Gastroesophageal sphincter (tissue), 4 donors: ENCODE data around the gene YPEL1. TPM values are rescaled to one million over a fixed set of nuclear protein-coding genes. Genes with fewer than 3 reads are reported as not detected.

Experiments used
- ATAC-seq: fragments of 150-250 bp; one replicate; pipeline ENCODE4 v1.9.1; 2016; ENCODE audit warnings: mild to moderate bottlenecking, moderate library complexity
- H3K27ac ChIP-seq, 4 donors: fragments of 200-600 bp; sonication (generic) in 3 of 4; 1 replicate in 3 of 4; 2 replicates in 1 of 4; pipeline ENCODE4 v1.5.1; 2016 to 2019
- H3K27me3 ChIP-seq: fragments of 200-600 bp; sonication (generic); one replicate; pipeline ENCODE4 v1.5.1; 2019
- H3K36me3 ChIP-seq, 2 donors: fragments of 200-600 bp; sonication (generic); one replicate each; pipeline ENCODE4 v1.5.1; 2019; ENCODE audit warnings: control low read depth in 1 of 2
- H3K4me1 ChIP-seq, 3 donors: fragments of 200-600 bp; sonication (generic); 1 replicate in 2 of 3; 2 replicates in 1 of 3; pipeline ENCODE4 v1.5.1; 2016 to 2019; ENCODE audit warnings: control low read depth in 2 of 3
- H3K4me3 ChIP-seq, 2 donors: fragments of 200-600 bp; sonication (generic); one replicate each; pipeline ENCODE4 v1.5.1; 2019; ENCODE audit warnings: mild to moderate bottlenecking in 1 of 2, moderate library complexity in 1 of 2
- H3K9me3 ChIP-seq, 3 donors: fragments of 200-600 bp; sonication (generic); one replicate each; pipeline ENCODE4 v1.5.1; 2017 to 2019; ENCODE audit warnings: control low read depth in 2 of 3
- CTCF ChIP-seq, 4 experiments: fragments of 200-600 bp in 2 of 4; fragments of 450-650 bp in 2 of 4; sonication (generic) in 1 of 4; IDR thresholded peaks; one replicate each; pipeline ENCODE4 v1.5.1; 2017 to 2019; ENCODE audit warnings: antibody characterized with exemption in 4 of 4, mild to moderate bottlenecking in 2 of 4, moderate library complexity in 2 of 4
- EP300 ChIP-seq: sonication (generic); formaldehyde crosslinking; IDR thresholded peaks from one replicate; pipeline ENCODE4 v1.6.1; 2017; ENCODE audit warnings: antibody characterized with exemption, mild to moderate bottlenecking
- POLR2A ChIP-seq, 2 donors: fragments of 450-650 bp; IDR thresholded peaks; one replicate each; pipeline ENCODE4 v1.6.1; 2017; ENCODE audit warnings: antibody characterized with exemption in 2 of 2, mild to moderate bottlenecking in 2 of 2, moderate library complexity in 1 of 2
- POLR2AphosphoS5 ChIP-seq: sonication (generic); formaldehyde crosslinking; IDR thresholded peaks from one replicate; pipeline ENCODE4 v1.6.1; 2017; ENCODE audit warnings: antibody characterized with exemption
- WGBS, 2 donors: methylation state at CpG; one replicate each; pipeline ENCODE4 v1.1.5; 2018; ENCODE audit warnings: low coverage in 1 of 2; 5-methylcytosine and 5-hydroxymethylcytosine counted together
- total RNA-seq, 4 donors: library from RNA; depleted of rRNA; stranded (reverse); fragments of >200 nt; gene quantifications; one replicate each; pipeline ENCODE4 v1.1.0, GENCODE V29; 2016

The YPEL1 gene
- total RNA-seq, 4 donors from 2014 or later = 11.6 to 23.1 (median 15.8) TPM

- Histone ChIP-seq H3K27me3 (no peaks in the 10 kb centered on the region), H3K9me3 (no peaks in the 10 kb centered on the region), H3K27ac (no peak overlapping the region), H3K36me3 (peaks cover 0 to 97% of the 10 kb centered on the region in 2 donors), H3K4me1 (peaks cover 0 to 16% (median 0%) of the 10 kb centered on the region in 3 donors), H3K4me3 (no peak overlapping the region)
- ATAC-seq = no peak
- TF ChIP-seq POLR2AphosphoS5 (no peak), EP300 (no peak), CTCF (IDR thresholded peaks at IDR 0.05) (no peak)
- 70 to 77% methylated on average over 7 of the region's 16 CpGs for WGBS, 2 donors
These were observed 43.8 kb downstream of the YPEL1 start for GRCh38 chr22:21691816-21692215.

DNA sequence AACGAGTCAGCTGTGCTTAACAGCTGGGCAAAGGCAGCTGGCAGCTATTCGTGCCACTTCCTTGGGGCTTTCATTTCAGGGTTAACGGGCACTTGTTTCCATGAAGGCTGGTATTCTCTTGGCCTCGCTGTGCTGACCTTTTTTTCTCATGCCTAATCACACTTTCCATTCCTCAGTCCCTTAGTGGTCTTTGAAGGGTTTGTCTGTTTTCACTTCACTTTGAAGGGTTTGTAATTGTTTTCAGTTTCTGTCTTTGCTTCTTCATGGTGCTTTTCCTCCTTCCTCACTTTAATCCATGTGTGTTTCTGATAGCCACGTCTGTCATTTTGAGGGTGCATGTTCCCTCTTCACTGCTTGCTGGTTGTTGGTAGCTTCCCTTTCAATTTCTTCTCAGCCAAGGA lies 45.2 kb downstream of the YPEL1 start:
- Histone ChIP-seq H3K36me3 (peaks cover 0 to 97% of the 10 kb centered on the region in 2 donors), H3K27ac (peak overlapping the region in 2 of 4 donors; percentile 23 to 31), H3K27me3 (no peaks in the 10 kb centered on the region), H3K4me1 (peaks cover 0 to 12% (median 0%) of the 10 kb centered on the region in 3 donors), H3K9me3 (no peaks in the 10 kb centered on the region), H3K4me3 (no peak overlapping the region)
- ATAC-seq = no peak
- WGBS, 2 donors = 38 to 55% methylated on average over 3 to 5 of the region's 5 CpGs
- TF ChIP-seq EP300 (no peak), POLR2AphosphoS5 (no peak), CTCF (IDR thresholded peaks at IDR 0.05) (no peak), POLR2A (IDR thresholded peaks at IDR 0.05) (no peak)

DNA sequence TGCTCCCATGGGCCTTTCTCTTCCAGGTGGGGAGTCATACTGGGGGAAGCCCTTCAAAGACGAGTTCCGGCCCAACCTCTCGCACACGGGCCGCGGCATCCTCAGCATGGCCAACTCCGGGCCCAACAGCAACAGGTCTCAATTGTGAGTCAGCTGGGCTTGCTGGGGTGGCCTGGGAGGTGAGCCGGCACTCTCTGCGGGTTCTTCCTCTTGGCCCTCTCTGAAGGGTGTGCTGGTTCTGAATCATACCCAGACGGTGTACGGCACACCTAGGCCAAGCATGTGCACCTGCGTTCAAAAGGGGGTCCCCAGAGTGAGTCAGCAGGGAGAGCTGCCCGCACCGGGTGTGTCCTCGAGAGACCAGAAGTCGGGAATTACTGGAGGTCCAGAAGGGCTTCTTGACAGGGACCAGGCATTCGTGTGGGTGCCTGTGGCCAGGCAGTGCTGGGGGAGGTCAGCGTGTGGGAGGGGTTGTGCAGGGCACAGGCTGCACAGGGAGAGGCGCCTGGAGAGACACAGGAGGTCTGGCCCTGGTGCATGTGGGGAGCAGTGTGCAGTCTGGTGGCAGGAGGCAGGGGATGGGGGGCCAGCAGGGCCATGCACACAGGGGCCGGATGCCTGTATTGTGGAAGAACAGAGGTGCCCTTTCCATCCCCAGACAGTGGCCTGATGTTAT lies 46.8 kb downstream of the YPEL1 start:
- Histone ChIP-seq H3K27ac (no peak overlapping the region), H3K9me3 (no peaks in the 10 kb centered on the region), H3K36me3 (peaks cover 0 to 95% of the 10 kb centered on the region in 2 donors), H3K4me1 (peaks cover 0 to 12% (median 0%) of the 10 kb centered on the region in 3 donors), H3K27me3 (no peaks in the 10 kb centered on the region), H3K4me3 (no peak overlapping the region)
- TF ChIP-seq POLR2A (IDR thresholded peaks at IDR 0.05) (no peak), EP300 (no peak), POLR2AphosphoS5 (no peak), CTCF (IDR thresholded peaks at IDR 0.05) (no peak)
- WGBS, 2 donors = 88% methylated on average over 6 of the region's 20 CpGs; no CpG with 5 or more reads in 1 of the 2 donors
- ATAC-seq = no peak

- H3K27me3 ChIP-seq = no peaks in the 10 kb centered on the region
- whole genome bisulfite sequencing, 2 donors = no CpG with 5 or more reads among the region's 6 CpGs
- peaks cover 0 to 12% (median 0%) of the 10 kb centered on the region in 3 donors for H3K4me1 ChIP-seq
- TF ChIP-seq POLR2AphosphoS5 (no peak), EP300 (no peak)
- peak overlapping the region in 1 of 4 donors; percentile 10 for H3K27ac ChIP-seq
- H3K36me3 ChIP-seq = peaks cover 0 to 95% of the 10 kb centered on the region in 2 donors
- no peaks in the 10 kb centered on the region for H3K9me3 ChIP-seq
- ATAC-seq = no peak
- no peak overlapping the region for H3K4me3 ChIP-seq
These were observed 47.3 kb downstream of the YPEL1 start for GRCh38 chr22:21688341-21688705.

GRCh38 chr22:21687685-21688259 lies 47.8 kb downstream of the YPEL1 start:
- 100% methylated on average over 1 of the region's 11 CpGs; no CpG with 5 or more reads in 1 of the 2 donors for WGBS, 2 donors
- Histone ChIP-seq H3K4me3 (no peak overlapping the region), H3K36me3 (peaks cover 0 to 95% of the 10 kb centered on the region in 2 donors), H3K4me1 (peaks cover 0 to 12% (median 0%) of the 10 kb centered on the region in 3 donors), H3K27ac (no peak overlapping the region), H3K27me3 (no peaks in the 10 kb centered on the region), H3K9me3 (no peaks in the 10 kb centered on the region)
- no peak for ATAC-seq
- no peak for TF ChIP-seq EP300
- TF ChIP-seq POLR2AphosphoS5 = no peak
